GM19099 (cell line): ENCODE data around the gene DUSP9.

Experiments
- POLR2A ChIP-seq: IDR thresholded peaks from 3 replicates; pipeline ENCODE4 v1.6.1; 2011; ENCODE audit warnings: low read depth; ENCODE audit not compliant: insufficient read length; ENCODE audit errors: extremely low read depth

Gene DUSP9

DNA sequence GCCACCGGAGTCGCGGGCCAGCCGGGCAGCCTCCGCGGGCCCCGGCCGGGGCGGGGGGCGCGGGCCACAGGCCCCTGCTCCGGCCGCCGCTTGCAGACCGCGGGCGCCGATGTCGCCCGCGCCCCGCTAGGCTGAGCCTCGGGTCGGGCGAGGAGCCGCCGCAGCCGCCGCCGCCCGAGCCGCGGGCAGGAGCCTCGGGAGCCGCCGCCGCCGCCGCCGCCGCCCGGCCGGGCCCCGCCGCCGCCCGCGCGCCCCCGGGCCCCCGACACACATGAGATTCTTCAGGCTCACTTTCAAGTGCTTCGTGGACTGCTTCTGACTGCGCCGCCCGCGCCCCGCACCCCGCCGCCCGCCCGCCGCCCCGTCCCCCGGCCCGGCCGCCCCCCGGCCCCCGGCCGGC, 41.1 kb downstream of the DUSP9 start:
- no peak for TF ChIP-seq POLR2A

DNA sequence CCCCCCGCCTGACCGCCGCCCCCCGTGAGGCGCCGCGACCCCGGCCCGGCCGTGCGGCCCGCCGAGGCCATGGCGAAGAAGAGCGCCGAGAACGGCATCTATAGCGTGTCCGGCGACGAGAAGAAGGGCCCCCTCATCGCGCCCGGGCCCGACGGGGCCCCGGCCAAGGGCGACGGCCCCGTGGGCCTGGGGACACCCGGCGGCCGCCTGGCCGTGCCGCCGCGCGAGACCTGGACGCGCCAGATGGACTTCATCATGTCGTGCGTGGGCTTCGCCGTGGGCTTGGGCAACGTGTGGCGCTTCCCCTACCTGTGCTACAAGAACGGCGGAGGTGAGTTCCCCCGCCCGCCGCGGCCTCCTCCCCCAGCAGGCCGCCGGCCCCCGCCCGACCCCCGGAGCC, 41.5 kb downstream of the DUSP9 start:
- TF ChIP-seq POLR2A = no peak

DNA sequence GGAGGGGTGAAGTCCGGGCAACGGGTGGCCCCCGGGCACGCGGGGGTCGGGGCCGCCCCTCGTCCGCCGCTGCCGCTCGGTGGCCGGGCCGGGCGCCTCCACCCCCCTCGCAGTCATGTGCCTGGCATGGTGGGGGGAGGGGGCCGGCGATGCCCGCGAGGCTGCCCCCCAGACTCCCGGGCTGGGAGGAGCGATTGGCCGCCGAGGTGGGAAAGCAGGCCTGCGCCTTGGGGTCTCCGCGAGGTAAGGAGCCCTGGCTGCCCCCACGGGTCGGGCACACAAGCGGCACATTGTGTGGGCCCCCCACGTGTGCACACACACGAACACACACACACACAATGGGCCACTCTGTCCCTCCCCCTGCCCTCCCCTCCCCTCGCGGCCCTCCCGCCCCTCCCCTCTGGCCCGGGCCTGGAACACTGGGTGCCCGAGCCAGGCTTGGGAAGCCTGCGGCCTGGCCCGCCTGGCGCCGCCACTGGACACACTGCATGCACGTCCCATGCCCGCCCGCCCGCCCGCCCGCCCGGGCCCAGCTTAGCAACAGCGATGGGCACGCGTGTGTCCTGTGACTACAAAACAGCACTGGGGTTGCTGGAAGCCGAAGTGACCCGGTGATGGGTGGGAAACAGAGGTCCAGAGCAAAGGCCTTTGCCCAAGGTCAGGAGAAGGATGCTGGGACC, 42.0 kb downstream of the DUSP9 start:
- TF ChIP-seq POLR2A = no peak

DNA sequence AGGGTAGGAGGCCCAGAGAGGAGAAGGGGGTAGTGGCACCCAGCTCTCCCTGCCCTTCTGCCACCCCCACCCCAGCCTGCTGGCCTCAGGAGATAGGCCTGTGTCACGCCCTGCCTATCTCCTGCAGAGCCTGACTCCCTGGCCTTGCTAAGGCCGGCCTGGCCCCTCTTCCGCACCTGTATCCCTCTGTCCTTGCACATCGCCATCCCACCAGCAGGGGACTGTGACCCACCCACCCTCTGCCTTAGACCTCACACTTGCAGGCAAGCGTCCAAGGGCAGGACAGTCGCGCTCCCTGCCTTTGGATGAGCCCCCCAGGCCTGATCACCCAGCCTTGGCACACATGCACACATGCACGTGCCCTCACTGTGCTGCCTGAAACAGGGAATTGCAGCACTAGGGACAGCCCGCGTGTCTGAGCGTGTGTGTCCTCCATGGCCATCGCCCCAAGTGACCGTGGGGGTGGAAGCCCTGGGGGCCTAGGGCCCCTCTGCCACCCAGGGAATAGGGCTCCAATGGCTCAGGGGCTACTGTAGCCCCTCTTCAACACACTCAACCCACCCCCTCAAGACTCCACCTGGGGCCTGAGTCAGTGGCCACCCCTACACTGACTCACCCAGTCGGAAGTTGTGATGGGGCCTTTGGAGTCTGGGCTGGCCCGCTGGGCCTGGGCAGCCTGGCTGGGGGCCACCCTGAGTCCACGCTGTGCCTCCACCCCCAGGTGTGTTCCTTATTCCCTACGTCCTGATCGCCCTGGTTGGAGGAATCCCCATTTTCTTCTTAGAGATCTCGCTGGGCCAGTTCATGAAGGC, 42.9 kb downstream of the DUSP9 start:
- TF ChIP-seq POLR2A = no peak

DNA sequence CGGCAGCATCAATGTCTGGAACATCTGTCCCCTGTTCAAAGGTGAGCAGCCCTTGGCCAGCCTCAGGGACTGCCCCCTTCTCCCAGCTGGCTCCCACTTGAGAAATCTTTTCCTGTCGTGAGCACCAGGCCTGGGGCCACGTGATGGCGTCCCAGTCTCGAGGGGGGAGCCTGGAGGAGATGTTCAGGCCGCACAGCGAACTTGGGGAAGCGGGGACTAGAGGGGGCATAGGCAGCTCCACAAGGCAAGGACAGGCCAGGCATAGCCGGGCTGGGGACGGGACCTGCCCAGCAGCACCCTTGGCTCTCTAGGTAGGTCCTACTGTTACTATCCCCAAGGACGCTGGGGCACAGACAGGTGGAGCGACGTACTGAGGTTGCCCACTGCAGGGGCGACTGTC, 43.5 kb downstream of the DUSP9 start:
- TF ChIP-seq POLR2A = no peak

DNA sequence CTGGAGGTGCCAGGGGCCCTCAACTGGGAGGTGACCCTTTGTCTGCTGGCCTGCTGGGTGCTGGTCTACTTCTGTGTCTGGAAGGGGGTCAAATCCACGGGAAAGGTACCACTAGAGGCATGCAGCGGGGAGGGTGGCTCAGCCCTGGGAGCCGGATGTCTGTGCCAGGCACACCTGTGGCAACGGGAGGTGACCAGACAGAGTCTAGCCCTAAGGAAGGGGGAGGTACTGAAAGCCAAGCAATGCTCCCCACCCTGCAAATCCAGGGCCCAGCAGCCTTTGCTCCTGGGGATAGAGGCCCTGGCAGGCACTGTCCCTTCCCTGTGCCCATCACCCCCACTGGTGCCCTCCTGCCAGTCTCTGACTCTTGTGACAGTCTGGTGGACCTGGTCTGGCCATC, 45.0 kb downstream of the DUSP9 start:
- no peak for TF ChIP-seq POLR2A

DNA sequence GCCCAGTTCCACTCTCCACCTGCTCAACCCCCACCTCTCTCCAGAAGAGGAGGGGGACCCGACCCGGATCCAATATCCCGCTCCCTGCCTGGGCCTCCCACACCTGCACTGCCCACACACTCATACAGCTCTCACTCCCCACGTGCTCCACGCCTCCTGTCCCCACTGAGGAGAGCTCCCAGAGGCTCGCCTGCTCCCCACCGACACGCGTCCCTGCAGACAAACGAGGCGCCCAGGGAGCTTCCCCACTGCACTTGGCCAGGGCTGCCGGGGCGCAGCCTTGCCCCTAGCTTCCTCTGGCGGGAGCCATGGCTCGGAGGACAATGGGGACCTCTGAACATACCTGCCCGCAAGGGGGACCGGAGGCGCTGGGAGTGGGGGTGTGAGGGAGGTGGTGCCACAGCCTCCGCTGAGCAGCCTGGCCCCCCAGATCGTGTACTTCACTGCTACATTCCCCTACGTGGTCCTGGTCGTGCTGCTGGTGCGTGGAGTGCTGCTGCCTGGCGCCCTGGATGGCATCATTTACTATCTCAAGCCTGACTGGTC, 45.7 kb downstream of the DUSP9 start:
- TF ChIP-seq POLR2A = no peak

DNA sequence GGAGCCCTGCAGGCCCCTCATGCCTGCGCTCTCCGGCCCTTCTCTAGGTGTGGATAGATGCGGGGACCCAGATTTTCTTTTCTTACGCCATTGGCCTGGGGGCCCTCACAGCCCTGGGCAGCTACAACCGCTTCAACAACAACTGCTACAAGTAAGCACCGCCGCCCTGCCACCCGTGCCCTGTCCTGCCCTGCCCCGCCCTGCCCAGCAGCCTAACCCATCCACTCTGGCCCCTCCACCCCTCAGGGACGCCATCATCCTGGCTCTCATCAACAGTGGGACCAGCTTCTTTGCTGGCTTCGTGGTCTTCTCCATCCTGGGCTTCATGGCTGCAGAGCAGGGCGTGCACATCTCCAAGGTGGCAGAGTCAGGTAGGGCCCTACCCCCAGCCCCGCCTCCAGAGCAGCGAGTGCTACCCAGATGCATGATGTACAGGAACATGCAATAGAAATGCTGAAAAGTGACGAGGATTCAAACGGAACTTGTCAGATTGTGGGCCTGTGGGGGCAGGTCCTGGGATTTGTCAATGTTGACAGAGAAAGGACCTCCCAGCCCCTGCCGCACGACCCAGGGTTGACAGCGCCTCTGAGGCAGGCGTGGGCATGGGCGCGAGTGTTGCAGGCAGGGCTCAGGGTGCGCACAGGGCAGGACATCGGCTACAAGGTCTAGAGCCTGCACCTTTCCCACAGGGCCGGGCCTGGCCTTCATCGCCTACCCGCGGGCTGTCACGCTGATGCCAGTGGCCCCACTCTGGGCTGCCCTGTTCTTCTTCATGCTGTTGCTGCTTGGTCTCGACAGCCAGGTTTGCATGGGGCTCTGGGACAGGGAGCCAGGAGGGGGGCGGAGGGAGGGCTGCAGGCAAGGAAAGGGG, 46.4 kb downstream of the DUSP9 start:
- no peak for TF ChIP-seq POLR2A

DNA sequence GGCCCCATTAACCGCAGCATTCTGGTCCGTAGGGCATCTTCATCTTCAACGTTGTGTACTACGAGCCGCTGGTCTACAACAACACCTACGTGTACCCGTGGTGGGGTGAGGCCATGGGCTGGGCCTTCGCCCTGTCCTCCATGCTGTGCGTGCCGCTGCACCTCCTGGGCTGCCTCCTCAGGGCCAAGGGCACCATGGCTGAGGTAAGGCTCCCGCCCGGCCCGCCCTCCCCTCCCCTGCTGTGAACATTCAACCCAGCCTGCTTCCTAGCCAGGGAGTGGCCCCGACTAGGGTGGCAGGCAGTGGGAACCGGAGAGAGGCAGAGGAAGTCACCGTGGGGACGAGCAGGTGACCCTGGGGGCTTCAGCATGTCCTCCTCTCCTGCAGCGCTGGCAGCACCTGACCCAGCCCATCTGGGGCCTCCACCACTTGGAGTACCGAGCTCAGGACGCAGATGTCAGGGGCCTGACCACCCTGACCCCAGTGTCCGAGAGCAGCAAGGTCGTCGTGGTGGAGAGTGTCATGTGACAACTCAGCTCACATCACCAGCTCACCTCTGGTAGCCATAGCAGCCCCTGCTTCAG, 47.8 kb downstream of the DUSP9 start:
- TF ChIP-seq POLR2A = no peak

DNA sequence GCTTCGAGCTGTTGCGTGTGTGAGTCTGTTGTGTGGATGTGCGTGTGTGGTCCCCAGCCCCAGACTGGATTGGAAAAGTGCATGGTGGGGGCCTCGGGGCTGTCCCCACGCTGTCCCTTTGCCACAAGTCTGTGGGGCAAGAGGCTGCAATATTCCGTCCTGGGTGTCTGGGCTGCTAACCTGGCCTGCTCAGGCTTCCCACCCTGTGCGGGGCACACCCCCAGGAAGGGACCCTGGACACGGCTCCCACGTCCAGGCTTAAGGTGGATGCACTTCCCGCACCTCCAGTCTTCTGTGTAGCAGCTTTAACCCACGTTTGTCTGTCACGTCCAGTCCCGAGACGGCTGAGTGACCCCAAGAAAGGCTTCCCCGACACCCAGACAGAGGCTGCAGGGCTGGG, 49.1 kb downstream of the DUSP9 start:
- TF ChIP-seq POLR2A = no peak

DNA sequence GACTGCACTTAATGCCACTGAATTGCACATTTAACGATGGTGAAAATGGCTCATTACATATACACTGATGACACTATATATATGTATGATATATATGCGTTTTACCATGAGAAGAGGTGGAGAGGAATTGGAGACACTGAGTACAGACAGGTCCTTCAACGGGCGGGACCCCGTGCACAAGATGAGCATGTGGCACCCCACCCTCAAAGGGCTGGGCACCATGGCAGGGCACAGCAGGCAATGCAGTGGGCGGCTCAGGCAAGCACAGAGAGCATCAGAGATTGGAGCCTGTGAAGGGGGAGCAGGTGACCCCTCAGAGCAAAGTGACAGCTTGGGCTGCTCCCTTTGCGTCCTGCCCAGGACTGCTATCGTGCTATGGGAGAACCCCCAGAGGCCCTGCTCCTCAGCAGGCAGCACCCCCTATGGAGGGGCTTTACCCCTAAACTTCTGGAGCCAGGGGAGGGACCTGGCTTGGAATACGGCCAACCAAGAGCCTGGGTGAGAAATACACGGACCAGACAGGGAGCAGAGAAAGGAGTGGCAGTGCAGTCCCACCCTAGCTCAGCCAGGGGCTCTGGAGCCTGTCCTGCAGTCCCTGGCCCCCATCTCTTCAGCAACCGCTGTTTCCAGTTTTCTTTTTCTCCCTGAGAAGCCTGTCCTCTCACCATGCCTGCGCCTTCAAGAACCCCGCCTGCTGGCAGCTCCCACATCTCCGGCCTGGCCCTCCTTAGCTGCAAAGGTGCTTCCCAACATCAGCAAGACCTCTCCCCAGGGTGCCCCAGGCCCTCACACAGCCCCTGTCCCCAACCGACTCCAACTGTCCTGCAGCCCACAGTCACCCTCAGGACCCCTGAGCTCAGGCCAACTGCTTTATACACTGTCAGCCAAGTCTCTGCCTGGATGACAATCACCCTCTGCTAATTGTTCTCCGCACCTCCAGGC, 51.2 kb downstream of the DUSP9 start:
- no peak for TF ChIP-seq POLR2A

DNA sequence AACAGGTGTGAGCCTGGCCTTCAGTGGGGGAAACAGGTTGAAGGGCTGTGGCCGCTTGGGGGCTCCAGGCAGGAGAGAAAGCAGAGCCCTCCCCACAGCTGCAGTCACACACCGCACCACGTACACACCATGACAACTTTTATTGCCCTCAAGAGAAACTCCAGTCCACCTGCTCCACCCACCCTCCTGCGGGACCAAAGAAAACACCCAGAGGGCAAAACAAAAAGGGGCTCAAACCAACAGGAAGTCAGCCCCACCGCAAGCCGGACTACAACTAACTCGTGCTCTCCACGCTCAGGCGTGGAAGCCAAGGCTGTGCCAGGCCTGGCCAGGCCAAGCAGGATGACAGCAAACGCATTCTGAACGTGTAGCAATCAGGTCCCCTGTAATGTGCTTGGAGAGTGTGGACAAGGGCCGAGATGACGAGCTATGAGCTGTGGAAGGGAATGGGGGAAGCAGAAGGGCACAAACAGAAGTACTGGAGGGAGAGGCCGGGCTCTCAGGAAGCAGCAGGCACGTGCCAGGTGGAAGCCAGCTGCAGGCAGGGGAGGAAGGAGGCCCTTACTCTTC, 53.5 kb downstream of the DUSP9 start:
- no peak for TF ChIP-seq POLR2A
